ENCODE measurements around the gene PTPRC.
A peak's percentile ranks its signal among the peaks of the same experiment; 100 is the strongest.

PTPRC gene

GRCh38 chr1:198623752-198624647 is 14.8 kb upstream of the PTPRC start:
- peak overlapping the region; percentile 99 for H3K27ac ChIP-seq (ENCODE audit: low read depth, low read length, poor library complexity, severe bottlenecking)

GRCh38 chr1:198624648-198624980 is 14.2 kb upstream of the PTPRC start:
- TF ChIP-seq CTCF (IDR thresholded peaks at IDR 0.05; ENCODE audit: low read length) (no peak), EZH2 (IDR thresholded peaks at IDR 0.05; ENCODE audit: borderline replicate concordance, low read length) (no peak)
- 0 out of 2 replicates have a peak, but pooled peaks cover 4% of the 10 kb centered on the region for H3F3A ChIP-seq (ENCODE audit: insufficient read depth, low read length)
- no peaks in the 10 kb centered on the region for H3K9me2 ChIP-seq (ENCODE audit: low read depth, low read length)
- no peak overlapping the region for H2AFZ ChIP-seq (ENCODE audit: low read length)
- peak overlapping the region; percentile 83 for H3K9ac ChIP-seq (ENCODE audit: low read length)
- H3K4me1 ChIP-seq (ENCODE audit: insufficient read depth, low read length, severe bottlenecking) = peaks cover 100% of the 10 kb centered on the region
- H3K4me3 ChIP-seq (ENCODE audit: low read depth, low read length, poor library complexity, severe bottlenecking) = peak overlapping the region; percentile 53
- peak overlapping the region; percentile 99 for H3K27ac ChIP-seq (ENCODE audit: low read depth, low read length, poor library complexity, severe bottlenecking)
- peaks cover 13% of the 10 kb centered on the region; the same call in 1 of the 2 replicates for H3K36me3 ChIP-seq (ENCODE audit: insufficient read depth, low read length)
- H3K27me3 ChIP-seq (ENCODE audit: insufficient read depth, low read length) = no peaks in the 10 kb centered on the region
- H3K9me3 ChIP-seq (ENCODE audit: low read length) = no peaks in the 10 kb centered on the region
- H3K4me2 ChIP-seq (ENCODE audit: low read length) = peak overlapping the region; percentile 89
- no peaks in the 10 kb centered on the region for H4K20me1 ChIP-seq (ENCODE audit: insufficient read depth, low read length)
- peaks cover 33% of the 10 kb centered on the region for H3K79me2 ChIP-seq (ENCODE audit: insufficient read depth, low read length)

More at GRCh38 chr1:198623752-198624647, 14.8 kb upstream of the PTPRC start:
- Histone ChIP-seq H3K36me3 (ENCODE audit: insufficient read depth, low read length) (peaks cover 13% of the 10 kb centered on the region; the same call in 1 of the 2 replicates), H3F3A (ENCODE audit: insufficient read depth, low read length) (0 out of 2 replicates have a peak, but pooled peaks cover 4% of the 10 kb centered on the region), H3K4me2 (ENCODE audit: low read length) (peak overlapping the region; percentile 89), H3K4me1 (ENCODE audit: insufficient read depth, low read length, severe bottlenecking) (peaks cover 100% of the 10 kb centered on the region), H3K9me3 (ENCODE audit: low read length) (no peaks in the 10 kb centered on the region), H3K79me2 (ENCODE audit: insufficient read depth, low read length) (peaks cover 26% of the 10 kb centered on the region), H3K9me2 (ENCODE audit: low read depth, low read length) (no peaks in the 10 kb centered on the region), H4K20me1 (ENCODE audit: insufficient read depth, low read length) (no peaks in the 10 kb centered on the region), H2AFZ (ENCODE audit: low read length) (no peak overlapping the region), H3K9ac (ENCODE audit: low read length) (peak overlapping the region; percentile 83), H3K4me3 (ENCODE audit: low read depth, low read length, poor library complexity, severe bottlenecking) (peak overlapping the region; percentile 53), H3K27me3 (ENCODE audit: insufficient read depth, low read length) (no peaks in the 10 kb centered on the region)
- no peak for TF ChIP-seq CTCF (IDR thresholded peaks at IDR 0.05; ENCODE audit: low read length)

- TF ChIP-seq EZH2 (IDR thresholded peaks at IDR 0.05; ENCODE audit: borderline replicate concordance, low read length) (no peak), CTCF (IDR thresholded peaks at IDR 0.05; ENCODE audit: low read length) (no peak)
- peak overlapping the region; percentile 83 for H3K9ac ChIP-seq (ENCODE audit: low read length)
- no peaks in the 10 kb centered on the region for H3K9me3 ChIP-seq (ENCODE audit: low read length)
- peaks cover 100% of the 10 kb centered on the region for H3K4me1 ChIP-seq (ENCODE audit: insufficient read depth, low read length, severe bottlenecking)
- H3K4me3 ChIP-seq (ENCODE audit: low read depth, low read length, poor library complexity, severe bottlenecking) = peak overlapping the region; percentile 63
- peak overlapping the region; percentile 99 for H3K27ac ChIP-seq (ENCODE audit: low read depth, low read length, poor library complexity, severe bottlenecking)
- H3F3A ChIP-seq (ENCODE audit: insufficient read depth, low read length) = 0 out of 2 replicates have a peak, but pooled peaks cover 4% of the 10 kb centered on the region
- no peak overlapping the region for H2AFZ ChIP-seq (ENCODE audit: low read length)
- H3K4me2 ChIP-seq (ENCODE audit: low read length) = peak overlapping the region; percentile 62
- H3K36me3 ChIP-seq (ENCODE audit: insufficient read depth, low read length) = peaks cover 20% of the 10 kb centered on the region
- H3K27me3 ChIP-seq (ENCODE audit: insufficient read depth, low read length) = no peaks in the 10 kb centered on the region
- no peaks in the 10 kb centered on the region for H4K20me1 ChIP-seq (ENCODE audit: insufficient read depth, low read length)
- H3K9me2 ChIP-seq (ENCODE audit: low read depth, low read length) = no peaks in the 10 kb centered on the region
- peaks cover 54% of the 10 kb centered on the region for H3K79me2 ChIP-seq (ENCODE audit: insufficient read depth, low read length)
Measured at GRCh38 chr1:198627436-198628066, 11.3 kb upstream of the PTPRC start.

Data from OCI-LY1 (cell line).